Endometrium (tissue), 2 donors: Measurements from ENCODE around the gene C2CD2.
A peak's percentile ranks its signal among the peaks of the same experiment; 100 is the strongest.

Source experiments
- FAIRE-seq: peaks from 2 replicates; lab custom pipeline; 2012; peaks lifted over from hg19 to GRCh38; lab: Jason Lieb, UNC
- donor health status: control.
- donor health status: control.

Gene C2CD2

DNA sequence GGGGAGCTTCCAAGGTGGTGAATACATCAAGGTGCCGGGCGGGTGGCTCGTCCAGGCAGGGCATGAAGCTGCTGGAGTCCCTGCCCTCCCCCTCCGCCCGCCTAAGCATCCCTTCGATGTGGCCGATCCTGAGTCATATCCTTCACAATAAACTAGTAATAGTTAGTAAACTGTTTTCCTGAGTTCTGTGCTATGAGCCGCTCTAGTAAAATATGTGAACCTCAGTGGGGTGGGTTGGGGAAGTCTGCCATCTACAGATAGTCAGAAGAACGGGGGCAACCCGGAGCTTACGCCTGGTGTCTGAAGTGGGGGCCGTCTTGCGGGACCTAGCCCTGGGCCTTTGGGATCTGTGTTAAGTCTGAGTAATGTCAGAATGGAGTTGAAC, 21.6 kb downstream of the C2CD2 start:
- no peak for FAIRE-seq

DNA sequence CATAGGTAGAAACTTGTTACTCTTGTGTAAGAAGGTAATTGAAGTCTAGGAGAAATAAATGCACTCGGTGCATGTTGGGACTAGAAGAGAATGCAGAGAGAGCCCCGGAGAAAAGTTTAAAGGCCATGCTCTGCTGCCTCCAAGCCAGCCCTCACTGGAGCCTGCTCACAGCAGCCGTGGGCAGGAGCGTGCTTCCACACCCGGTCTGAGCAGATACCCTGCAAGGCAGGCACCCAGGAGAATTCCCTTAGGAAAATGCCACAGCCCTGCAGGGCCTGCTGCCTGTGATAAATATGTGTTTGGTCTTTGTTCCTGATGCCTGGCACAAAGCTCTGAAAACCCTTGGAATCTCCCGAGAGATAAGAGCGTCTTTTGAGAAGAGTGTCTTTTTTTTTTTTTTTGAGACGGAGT, 22.8 kb downstream of the C2CD2 start:
- FAIRE-seq, result no peak

DNA sequence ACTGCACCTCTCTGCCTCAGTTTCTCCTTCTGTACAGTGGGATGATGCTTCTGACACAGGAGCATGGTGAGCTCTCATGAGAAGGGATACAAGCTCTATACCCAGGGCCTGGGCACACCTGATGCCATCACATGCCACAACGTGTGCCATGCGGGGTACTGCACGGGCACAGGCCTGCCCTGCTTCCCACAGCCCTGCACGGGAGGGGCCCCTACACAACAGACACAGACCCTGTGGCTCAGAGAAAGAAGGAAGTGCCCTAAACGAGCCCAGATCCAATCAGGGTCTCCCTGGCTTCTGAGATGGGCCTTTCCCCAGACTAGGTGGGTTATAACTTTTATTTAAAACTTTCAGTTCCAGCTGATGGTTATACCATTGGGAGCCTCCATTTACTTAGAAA, 24.6 kb downstream of the C2CD2 start:
- FAIRE-seq, result no peak

DNA sequence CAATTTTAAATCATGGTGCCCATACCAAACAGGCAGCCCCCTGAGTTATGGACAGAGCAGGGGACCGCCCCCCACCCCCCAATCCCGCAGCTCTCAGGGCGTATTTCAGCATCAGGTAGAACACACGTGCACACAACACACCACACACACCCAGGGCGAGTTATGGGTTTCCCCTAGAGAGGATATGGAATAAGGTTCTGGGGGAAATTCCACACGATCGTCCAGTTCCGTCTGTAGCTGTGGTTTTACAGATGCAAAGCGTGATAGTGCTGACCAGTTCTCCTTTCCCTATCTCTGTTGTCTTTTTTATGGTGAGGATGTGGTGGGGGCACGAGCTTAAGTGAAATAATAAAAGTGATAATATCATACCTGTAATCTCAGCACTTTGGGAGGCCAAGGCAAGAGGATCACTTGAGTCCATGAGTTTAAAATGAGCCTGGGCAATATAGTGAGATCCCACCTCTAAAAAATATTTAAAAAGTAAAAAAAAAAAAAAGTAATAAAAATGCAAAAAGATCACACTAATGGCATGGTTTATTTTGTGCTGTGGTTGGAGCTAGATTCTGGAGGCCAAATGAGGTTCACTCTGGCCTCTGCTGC, 25.1 kb downstream of the C2CD2 start:
- no peak for FAIRE-seq

DNA sequence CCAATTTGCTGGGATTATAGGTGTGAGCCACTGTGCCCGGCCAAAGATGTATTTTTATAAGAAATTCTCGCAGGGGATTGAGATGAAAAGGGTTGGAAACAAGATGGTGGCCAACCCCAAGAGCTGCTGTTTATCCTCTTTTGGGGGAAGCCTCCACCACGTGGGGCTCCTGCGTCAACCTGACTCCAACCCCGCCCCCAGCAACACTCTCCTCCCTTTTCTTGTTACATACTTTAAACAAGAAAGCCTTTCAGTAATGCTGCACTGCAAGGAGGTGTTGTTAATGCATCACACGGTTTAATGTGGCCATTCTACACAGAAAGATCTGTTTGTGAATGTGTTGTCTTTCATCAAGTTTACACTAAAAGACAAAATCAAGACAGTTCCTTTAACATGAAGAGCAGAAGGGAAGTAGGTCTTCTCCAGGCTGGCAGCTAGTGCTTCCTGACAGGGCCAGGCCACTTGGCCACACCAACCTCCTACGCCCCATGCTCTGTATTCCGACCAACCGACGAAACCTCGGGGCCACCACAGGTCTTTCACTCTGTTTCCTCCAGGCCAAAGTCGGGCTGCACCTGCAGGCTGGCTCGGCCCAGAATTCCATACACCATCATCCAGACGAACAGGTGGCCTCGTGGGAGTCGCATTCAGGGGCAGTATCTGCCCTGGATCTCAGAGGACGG, 25.9 kb downstream of the C2CD2 start:
- no peak for FAIRE-seq

DNA sequence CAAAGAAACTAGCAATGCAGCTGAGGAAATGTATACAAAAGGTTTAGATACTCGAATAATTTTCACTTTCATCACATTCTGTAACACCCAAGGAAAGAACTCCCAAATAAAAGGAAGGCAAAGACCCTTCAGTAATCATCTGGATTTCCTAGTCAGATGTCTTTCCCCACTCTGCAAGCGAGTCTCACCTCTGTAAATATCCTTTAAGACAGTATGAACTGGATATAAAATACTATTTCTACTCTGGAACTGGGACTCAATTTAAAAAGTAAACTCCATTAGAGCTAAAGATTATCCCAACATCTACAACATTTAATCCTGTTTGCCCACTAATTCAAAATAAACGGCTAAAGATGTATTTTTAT, 27.0 kb downstream of the C2CD2 start:
- FAIRE-seq, result no peak

DNA sequence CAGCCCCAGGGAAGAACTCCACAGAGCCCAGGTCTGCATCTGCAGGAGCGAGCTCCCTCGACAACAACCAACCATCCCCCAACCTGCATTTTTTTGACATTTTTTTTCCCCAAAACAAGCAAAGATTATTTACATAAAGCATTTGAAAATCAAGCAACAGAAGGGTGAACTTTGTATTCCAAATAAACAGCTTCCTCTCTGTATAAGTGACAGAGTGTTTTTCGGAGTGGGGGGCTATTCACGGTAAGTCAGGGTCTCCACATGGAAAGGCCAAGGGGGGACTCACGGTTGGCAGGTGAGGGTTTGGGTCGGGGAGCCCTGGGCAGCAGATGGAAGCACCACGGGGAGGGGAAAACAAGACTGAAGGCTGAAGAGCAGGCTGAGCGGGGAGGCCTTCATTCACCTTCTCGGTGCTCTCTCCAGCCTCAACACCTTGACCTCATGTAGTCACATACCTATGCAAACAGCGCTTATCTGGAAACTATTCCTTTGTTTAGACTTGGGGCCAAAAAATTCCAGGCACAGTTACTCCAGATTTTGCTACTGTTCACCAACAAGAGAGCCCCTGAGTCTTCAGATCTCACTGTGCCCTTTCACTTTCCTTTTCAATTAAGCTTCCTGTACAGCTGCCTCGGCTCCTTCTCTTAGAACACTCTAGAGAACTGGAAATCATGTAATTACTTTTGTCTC, 27.6 kb downstream of the C2CD2 start:
- FAIRE-seq, result no peak

DNA sequence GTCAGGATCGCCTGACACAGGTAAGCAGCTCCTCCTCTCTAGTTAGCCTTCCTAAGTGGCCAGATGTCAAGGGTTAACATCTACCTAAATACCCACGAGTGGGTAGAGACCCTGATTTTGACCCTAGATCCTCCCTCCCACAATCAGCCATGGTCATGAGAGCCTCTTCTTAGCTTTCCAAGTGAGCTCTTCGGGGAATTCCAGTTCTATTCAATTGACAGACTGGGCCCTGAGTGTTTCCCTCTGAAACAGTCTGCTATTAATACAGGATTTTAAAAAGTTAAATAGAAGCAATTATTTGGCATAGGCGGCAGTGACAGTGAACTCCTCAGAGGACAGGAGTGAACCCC, 28.1 kb downstream of the C2CD2 start:
- FAIRE-seq, result no peak

DNA sequence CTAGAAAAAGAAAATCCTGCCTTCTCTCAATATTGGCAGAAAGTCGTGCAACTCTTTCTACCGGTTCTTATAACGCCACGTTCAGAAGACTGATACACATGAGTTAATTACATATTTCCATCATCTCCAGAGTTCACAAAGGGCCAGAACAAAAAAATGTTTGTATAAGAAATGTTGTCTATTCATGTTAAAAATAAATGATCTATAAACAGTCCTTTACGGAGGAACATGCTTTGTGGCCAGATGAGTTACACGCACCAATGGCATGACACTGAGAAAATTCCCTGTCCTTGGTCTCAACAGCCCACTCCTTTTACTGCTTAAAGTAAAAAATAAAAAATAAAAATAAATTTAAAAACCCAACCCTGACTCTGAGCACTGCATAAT, 29.5 kb downstream of the C2CD2 start:
- FAIRE-seq, result no peak

DNA sequence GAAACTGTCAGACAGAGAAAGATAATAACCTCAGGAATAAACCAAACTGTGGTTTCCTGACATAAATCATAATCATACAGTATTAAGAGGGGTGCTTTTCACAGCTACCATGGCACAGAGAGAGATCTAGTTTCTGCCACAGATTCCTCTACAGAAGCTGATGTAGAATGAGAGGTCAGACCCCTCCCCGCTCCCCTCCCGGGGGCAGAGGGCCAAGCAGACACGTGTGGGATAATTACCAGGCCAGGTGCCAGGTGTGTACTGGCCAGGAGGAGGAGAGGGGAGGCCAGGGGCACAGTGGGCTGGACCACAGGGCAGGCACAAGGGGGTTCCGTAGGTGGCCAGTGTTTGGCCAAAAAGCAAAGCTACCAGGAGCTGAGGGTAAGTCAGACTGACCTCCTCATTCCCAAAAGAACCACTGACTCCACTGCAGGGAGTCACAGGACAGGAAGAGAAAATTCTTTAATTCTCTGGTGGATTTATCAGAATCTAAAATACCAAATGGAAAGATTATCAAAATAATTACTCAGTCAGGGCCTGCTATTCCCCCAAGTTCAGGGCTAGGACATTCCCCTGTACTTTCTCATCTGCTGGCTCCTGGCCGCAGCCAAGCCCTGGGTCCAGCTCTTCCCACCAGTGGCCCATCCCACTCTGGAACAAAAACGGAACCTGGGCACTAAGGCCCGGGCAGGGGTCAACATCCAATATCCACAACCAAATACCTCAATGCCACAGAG, 30.0 kb downstream of the C2CD2 start:
- no peak for FAIRE-seq

DNA sequence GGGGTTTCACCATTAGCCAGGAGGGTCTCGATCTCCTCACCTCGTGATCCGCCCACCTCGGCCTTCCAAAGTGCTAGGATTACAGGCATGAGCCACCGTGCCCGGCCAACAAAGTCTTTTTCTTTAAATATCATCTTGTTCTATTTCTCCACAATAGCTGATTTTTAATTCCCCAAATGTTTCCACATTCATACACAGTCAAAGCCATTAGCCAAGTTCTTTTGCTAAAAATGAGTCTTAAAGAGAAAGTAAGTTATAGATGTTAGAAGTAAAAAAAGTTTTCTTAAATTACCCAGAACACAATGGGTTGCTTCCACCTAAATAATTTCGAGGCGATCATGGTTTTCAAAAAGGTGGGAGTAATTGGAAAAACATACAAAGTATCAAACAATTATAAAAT, 30.6 kb downstream of the C2CD2 start:
- FAIRE-seq, result no peak

DNA sequence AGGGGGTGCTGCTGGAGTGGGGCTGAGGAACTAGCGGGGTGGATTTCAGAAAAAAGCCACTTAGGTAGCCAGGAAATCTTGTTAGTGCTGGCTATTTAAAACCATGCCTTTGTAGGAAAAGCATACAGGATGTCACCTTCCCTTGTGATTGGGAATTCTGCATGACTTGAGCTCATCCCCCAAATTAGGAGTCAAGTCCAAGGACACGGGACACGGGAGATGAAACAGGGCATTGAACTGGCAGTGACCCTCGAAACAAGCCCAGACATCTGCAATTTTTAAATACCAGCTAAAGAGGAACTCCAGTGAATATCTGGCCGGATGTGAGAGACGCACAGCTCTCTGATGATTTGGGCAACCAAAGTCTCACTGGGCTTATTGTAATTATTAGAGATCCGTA, 32.8 kb downstream of the C2CD2 start:
- FAIRE-seq, result no peak

DNA sequence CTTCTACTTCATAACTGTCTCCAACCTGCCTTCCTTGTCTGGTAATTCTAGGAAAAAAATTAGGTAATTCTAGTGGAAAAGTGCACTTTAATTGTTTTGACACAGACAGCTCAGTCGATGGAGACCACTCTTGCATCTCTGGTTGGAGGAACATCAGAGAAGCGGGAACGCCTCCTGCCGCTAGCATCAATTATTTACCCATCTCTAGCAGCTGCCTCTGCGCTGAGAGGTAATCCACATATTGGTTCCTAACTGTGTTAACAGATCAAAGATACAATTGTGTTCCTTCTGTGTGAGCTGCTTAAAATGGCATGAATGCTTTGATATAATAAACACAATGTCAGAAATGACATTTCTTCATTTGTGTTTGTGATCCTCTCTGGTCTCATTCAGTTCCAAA, 33.3 kb downstream of the C2CD2 start:
- FAIRE-seq, result no peak

DNA sequence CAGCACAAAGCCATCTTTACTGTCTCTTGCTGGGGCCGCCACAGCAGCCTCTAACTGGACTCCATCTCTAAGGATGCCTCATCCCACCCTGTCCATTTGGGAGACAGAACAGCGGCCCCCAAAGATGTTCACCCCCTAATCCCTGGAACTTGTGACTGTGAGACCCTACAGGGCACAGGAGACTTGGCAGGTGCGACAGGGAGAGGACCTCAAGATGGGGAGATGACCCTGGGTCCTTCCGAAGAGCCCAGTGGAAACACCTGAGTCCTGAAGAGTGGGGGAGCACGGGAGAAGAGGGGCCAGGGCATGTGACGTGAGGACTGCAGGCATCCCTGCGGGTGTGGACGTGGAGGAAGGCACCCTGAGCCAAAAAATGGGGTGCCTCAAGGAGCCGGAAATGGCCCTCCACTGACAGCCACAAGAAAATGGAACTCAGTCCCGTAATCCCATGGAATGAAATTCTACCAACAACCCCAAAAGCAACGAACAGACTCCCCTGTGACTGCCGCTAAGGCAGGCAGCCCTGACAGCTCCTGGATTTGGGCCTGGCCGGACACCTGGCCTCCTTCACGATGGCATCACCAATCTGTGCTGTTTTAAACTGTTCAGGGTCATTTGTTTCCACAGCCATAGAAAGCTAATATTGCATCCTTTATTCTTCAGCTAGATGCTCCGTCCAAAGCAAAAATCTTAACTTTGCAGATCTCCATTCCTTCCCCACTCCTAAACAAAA, 34.0 kb downstream of the C2CD2 start:
- FAIRE-seq, result no peak

DNA sequence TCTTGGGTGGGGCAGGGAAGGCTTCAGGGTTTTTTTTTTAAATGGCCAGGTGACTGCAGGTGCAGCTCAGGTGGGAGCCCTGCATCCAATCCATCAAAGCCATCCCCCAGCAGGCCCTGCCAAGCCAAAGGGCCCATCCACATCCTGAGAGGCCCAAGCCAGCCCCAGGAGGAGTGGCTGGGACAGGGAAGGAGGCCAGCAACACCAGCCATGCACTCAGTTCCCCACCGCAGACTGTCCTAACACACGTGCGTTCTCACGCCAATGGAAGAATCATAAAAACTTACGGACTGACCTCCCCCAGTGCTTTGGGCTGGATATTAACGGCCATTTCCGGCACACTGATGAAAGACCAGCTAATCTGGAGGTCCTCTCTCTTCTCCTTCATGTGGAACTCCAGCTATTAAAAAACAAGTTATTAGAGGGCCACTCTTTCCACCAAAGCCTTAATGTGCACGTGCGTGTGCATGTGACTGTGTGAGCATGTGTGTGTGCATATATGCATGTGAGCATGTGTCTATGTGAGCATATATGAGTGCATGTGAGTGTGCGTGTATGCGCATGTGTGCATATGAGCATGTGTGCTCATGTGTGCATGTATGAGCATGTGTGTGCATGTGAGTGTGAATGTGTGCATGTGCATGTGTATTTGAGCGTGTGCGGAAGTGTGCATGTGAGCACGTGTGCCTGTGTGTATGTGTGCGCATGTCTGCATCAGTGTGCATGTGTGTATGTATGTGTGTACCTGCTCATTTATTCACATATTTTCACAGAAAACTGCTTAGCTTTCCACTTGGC, 35.1 kb downstream of the C2CD2 start:
- FAIRE-seq, result no peak

DNA sequence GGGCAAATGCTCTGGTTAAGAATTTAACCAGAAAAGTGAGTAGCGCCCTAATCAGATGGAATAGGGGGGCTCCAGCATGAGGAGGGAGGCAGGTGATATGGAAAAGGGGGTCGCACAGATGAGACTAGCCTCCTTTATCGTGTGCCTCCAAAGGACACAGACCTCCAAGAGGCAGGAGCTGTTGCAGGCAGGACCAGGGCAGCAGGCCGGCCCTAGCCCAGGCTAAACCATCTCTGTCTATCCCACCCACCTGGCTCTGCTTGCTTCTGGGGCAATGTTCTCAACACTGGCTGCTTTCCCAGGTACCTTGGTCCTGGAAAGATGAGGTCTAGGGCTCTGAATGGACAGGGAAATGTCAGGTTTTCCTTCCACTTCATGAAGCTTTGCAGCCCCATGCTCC, 36.3 kb downstream of the C2CD2 start:
- no peak for FAIRE-seq

DNA sequence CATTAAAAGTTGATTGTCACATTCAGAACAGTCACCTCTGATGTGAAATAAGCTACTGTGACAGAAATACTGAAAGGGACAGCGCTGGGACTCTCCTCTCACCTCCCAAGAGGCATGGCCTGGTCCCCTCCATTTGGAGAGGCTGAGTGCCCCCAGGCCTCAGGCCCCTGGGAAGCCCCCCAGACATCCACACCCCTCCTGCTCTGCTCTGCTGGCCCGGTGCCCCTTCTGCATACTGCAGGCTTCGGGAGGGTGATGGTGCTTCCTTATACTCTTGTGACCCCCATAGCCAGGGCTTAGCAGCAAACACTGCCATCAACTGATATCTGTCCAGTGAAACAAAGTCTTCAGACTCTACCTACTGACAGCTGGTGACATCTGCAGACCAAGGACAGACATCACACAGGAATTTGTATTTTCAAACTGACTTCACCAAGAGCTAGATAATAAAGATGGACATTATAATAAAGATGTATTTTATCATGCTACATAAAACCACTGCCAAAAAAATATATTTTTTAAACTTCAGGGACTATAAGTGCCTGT, 36.9 kb downstream of the C2CD2 start:
- FAIRE-seq, result no peak

DNA sequence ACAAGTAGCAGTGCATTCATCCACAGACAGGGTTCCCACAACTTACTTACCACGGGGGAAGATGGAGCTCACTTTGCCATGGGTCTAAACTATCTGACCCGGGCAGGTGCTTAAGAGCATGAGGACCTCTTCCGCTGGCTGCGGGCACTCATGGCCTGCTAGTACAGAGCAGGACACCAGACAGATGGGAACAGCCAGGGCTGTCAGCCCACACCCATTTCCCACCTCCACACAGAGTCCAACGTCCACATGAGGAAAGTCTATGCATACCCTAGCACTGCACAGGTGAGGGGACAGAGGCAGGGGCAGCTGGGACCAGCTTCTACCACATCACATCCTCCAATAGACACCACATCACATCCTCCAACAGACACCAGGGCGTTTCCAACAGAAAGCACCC, 38.9 kb downstream of the C2CD2 start:
- no peak for FAIRE-seq

DNA sequence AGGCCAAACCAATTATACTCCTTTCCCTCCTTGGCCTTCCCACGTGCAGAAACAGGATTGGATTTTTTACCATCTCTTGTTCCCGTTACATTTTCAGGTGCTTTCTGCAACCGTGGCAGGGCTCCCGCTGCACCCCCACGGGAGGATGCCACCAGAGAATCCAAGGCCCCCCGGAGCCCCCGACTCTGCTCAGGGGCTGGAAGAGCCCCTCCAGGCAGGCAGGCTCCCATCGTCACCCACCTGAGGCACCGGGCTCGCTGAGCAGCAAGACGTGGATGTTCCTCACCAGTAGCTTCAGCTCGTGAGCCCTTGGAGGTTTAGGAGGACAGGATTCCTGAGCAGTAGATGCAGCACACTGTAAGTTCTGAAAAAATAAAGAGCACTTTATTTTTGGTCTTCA, 39.5 kb downstream of the C2CD2 start:
- FAIRE-seq, result no peak

DNA sequence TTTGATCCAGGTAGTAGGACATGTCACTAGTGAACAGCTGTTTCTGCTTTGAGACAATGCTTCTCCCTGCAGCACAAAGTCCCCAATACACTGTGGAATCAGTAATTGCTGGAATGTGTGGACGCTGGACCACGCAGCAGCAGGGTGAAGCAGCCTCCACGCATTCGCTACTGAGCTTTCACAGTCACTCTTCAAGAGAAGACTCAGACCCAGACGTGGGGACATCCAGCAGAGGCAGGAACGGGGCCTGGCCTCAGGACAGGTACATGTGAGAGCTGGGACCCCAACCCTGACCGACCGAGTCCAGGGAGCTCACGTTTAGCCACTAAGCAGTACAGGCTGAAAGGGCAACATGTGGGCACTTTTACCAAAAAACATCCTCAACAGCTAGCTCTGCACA, 40.6 kb downstream of the C2CD2 start:
- no peak for FAIRE-seq

DNA sequence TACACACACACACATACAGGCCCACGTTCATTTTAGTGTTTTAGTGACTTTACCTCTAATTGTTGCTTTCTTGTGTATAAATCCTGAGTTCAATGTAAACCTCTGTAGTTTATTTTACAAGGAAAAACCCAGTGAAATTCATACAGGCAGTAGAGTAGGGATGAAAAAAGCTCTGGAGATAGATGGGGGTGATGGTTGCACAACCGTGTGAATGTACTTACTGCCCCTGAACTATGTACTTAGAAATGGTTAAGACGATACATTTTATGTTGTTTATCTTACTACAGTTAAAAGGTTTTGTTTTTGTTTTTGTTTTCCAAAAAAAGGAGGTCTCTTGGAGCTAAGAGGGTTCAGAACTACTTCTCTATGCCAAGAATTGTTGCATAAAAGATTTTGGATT, 45.0 kb downstream of the C2CD2 start:
- FAIRE-seq, result peak; percentile 12
